GM12865 (cell line): Measurements from ENCODE around the gene CDKAL1.

Experiments
- DNase-seq: peaks from one replicate; pipeline ENCODE4 v3.0.0; 2010; ENCODE audit warnings: low read depth
- H3K4me3 ChIP-seq: 2 replicates; pipeline ENCODE4 v1.5.1; 2011; ENCODE audit warnings: mild to moderate bottlenecking, low read depth, low read length, control low read depth
- CTCF ChIP-seq: IDR thresholded peaks from 2 replicates; pipeline ENCODE4 v1.5.1; 2011; ENCODE audit warnings: low read length, control low read depth, low read depth, inconsistent platforms; ENCODE audit not compliant: insufficient read depth; ENCODE audit errors: missing control alignments

CDKAL1 gene

DNA sequence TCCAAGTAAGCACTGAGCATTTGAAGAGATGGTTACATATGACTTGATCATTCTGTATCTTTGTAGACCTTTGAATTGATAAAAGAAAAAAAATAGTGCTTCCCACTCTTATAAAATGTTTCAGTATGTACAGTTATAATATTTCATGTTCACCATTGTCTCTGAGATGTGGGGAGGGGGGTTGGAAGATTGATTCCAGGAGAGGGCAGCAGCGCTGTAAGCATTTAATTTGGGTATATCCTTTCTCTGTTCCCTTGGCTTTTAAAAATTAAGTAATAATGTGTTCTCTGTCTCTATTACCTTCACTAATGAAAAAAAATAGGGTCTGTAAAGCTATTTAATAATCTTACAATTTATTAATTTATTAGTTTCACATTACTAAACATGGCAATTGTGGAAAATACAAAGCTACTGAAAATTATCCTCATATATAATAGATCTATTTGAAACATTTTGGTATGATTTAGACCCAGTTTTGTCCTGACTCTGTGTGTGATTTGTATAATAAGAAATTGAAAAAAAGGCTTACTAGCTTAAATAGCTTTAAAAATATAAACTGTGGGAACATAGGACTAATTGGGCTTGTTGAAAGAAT, 341.2 kb downstream of the CDKAL1 start:
- TF ChIP-seq CTCF, result peak; percentile 12
- H3K4me3 ChIP-seq, result no peak overlapping the region
- peak; percentile 26 for DNase-seq

DNA sequence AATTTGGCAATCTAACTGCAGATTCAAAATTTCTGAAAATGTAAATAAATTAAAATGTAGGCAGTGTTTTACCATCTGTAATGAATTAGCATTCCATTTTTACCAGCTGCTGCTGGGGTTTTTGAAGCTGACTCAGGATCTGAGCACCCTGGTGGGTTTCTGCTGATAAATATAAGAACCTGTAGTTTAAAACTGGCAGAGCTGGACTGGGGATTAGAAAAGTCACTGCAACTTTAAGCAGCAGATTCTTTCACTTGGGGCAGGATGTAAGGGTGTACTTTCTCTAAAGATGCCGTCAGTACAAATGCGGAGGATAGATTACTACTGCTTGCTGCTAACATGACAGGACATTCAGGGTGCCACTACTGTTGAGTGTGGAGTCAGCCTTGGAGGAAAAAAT, 341.8 kb downstream of the CDKAL1 start:
- peak; percentile 11 for DNase-seq
- no peak overlapping the region for H3K4me3 ChIP-seq
- no peak for TF ChIP-seq CTCF

GRCh38 chr6:20876561-20876960, 342.3 kb downstream of the CDKAL1 start:
- TF ChIP-seq CTCF, result no peak
- no peak for DNase-seq
- H3K4me3 ChIP-seq, result no peak overlapping the region

DNA sequence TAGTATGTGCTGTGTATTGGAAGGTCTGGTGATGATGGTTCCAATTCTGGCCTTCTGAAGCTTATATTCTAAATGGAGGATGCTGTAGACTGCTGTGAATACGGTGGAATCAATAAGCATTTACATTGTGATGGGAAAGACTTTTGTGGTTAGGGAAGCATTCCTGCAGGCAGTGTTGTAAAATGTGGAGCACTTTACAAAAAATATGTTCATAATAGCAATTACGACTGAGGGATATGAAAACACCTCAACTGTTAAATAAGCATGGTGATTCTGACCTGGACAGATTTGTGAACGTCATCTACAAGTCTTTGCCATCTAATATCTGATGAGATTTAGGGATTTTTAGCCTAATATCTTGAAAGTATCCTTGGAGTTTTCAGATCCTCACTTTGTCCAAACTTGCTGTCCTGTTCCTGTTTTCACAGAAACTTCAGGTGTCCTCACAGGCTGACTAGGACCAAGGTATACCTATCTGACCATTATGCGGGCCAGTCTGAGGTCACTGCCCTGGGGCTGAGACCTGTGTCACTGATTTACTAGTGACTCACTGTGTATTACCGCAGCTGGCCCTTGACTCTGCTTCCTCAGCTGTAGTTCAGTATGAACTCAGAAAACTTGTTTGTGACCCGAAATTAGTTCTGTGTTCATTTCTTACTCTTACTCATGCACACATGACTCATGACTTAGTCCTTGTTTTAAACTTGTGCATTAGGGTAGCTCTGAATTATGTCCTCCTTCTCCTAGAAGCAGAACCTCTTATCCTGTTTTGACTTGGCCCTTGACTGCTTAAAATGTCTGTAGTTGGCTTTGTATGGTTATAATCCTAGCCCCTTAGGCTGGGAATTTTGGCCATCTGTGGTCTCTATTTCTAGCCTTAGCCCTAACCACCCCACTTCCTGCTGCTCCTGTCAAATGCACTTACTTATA, 343.0 kb downstream of the CDKAL1 start:
- DNase-seq, result peak; percentile 90
- TF ChIP-seq CTCF, result no peak
- H3K4me3 ChIP-seq, result no peak overlapping the region

DNA sequence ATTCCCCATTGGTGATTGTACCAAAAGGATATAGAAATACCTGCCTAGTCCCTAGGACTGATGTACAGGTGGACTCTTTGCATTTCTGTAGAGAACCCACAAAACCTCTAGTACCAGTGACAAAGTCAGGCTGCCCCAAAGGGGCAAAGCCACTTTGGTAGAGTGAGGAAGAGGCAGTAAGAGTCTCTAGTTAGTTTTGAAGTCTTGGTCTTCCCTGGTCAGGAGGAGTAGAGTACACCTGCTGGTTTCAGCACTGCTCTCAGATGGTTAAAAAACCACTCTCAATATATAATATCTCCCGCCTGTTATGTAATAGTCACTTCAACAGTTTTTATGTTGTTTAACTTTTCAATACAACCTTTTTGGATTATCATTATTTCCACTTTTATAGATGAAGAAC, 344.9 kb downstream of the CDKAL1 start:
- no peak for TF ChIP-seq CTCF
- no peak overlapping the region for H3K4me3 ChIP-seq
- DNase-seq, result peak; percentile 50

- no peak for DNase-seq
- TF ChIP-seq CTCF, result no peak
- no peak overlapping the region for H3K4me3 ChIP-seq
Observed at GRCh38 chr6:20879526-20879925, 345.3 kb downstream of the CDKAL1 start.
